GM12878 (cell line): ENCODE results near the gene TGM5. TPM values are rescaled to one million over a fixed set of nuclear protein-coding genes. Genes with fewer than 3 reads are reported as not detected.
A peak's percentile ranks its signal among the peaks of the same experiment; 100 is the strongest.

ENCODE experiments used
- ATAC-seq: fragments of 200-7000 bp; cut with Tn5 transposase; 3 replicates; pipeline ENCODE4 v1.9.1; 2020; ENCODE audit warnings: mild to moderate bottlenecking, moderate library complexity
- BruUV-seq: library from RNA; stranded (reverse); fragments of 400-500 nt; replicated peaks from 2 replicates; lab custom pipeline; 2021; lab: Mats Ljungman, UMichigan
- CTCF ChIA-PET: fragments of 300-600 bp; sonication (Branson Sonifier 250); formaldehyde crosslinking; extraction: SDS; loops from one replicate; lab custom pipeline; 2021; ENCODE audit warnings: inconsistent platforms; lab: Yijun Ruan, JAX
- POLR2A ChIA-PET: fragments of 350-600 bp; formaldehyde crosslinking; extraction: SDS; loops from one replicate; lab custom pipeline; 2021; ENCODE audit warnings: inconsistent platforms; lab: Charles Lee
- RAD21 ChIA-PET: fragments of 300-600 bp; sonication (Branson Sonifier 250); formaldehyde crosslinking; loops from one replicate; lab custom pipeline; 2023; ENCODE audit warnings: antibody characterized with exemption; ENCODE audit not compliant: unreplicated experiment; lab: Charles Lee
- SMC1A ChIA-PET: fragments of 300-600 bp; sonication (Branson Sonifier 250); formaldehyde crosslinking; loops from one replicate; lab custom pipeline; 2023; ENCODE audit not compliant: unreplicated experiment, uncharacterized antibody; lab: Charles Lee
- DNase-seq: peaks from one replicate; pipeline ENCODE4 v3.0.0-alpha.2; 2011; ENCODE audit warnings: low read depth, low spot score
- FAIRE-seq: peaks from 3 replicates; lab custom pipeline; 2011; peaks lifted over from hg19 to GRCh38; lab: Jason Lieb, UNC
- H2AFZ ChIP-seq: 2 replicates; pipeline ENCODE4 v1.6.0; 2011; ENCODE audit warnings: low read depth, low read length, control low read depth; ENCODE audit not compliant: control insufficient read depth
- H3K27ac ChIP-seq: 2 replicates; pipeline ENCODE4 v1.5.1; 2011; ENCODE audit warnings: control low read depth; ENCODE audit not compliant: control insufficient read depth, insufficient read depth
- H3K27me3 ChIP-seq, 2 experiments: replicated peaks in 1 of 2; 2 replicates each; pipeline versions ENCODE4 v1.6.0 to v1.6.1; 2011; ENCODE audit warnings: low read length in 1 of 2; ENCODE audit not compliant: control insufficient read depth in 2 of 2, insufficient read depth in 2 of 2
- H3K36me3 ChIP-seq, 2 experiments: 2 replicates each; pipeline ENCODE4 v1.5.1; 2011; ENCODE audit warnings: low read length in 1 of 2; ENCODE audit not compliant: control insufficient read depth in 2 of 2, insufficient read depth in 2 of 2
- H3K4me1 ChIP-seq: 2 replicates; pipeline ENCODE4 v1.6.1; 2011; ENCODE audit warnings: mild to moderate bottlenecking, low read length, moderate library complexity, mixed read lengths; ENCODE audit not compliant: control insufficient read depth, insufficient read depth
- H3K4me2 ChIP-seq: 2 replicates; pipeline ENCODE4 v1.6.0; 2011; ENCODE audit warnings: control low read depth; ENCODE audit not compliant: control insufficient read depth, insufficient read depth
- H3K4me3 ChIP-seq: fragments of 200-600 bp; sonication (generic); 2 replicates; pipeline ENCODE4 v1.5.1; 2016
- H3K79me2 ChIP-seq: 2 replicates; pipeline ENCODE4 v1.6.0; 2011; ENCODE audit warnings: low read length; ENCODE audit not compliant: control insufficient read depth, insufficient read depth
- H3K9ac ChIP-seq: 2 replicates; pipeline ENCODE4 v1.8.0; 2011; ENCODE audit warnings: low read length, control low read depth, mixed read lengths; ENCODE audit not compliant: control insufficient read depth, insufficient read depth
- H3K9me3 ChIP-seq: replicated peaks from 3 replicates; pipeline ENCODE4 v1.5.1; 2011; ENCODE audit warnings: mild to moderate bottlenecking, low read length; ENCODE audit not compliant: control insufficient read depth, insufficient read depth
- H4K20me1 ChIP-seq: 2 replicates; pipeline ENCODE4 v1.6.0; 2011; ENCODE audit not compliant: control insufficient read depth, insufficient read depth
- EED ChIP-seq: sonication (generic); IDR thresholded peaks from 2 replicates; pipeline ENCODE4 v1.6.1; 2016; ENCODE audit warnings: antibody characterized with exemption, low read depth
- ESRRA ChIP-seq: IDR thresholded peaks from 2 replicates; pipeline ENCODE4 v1.6.1; 2012; ENCODE audit warnings: mild to moderate bottlenecking, low read length, improper control_type of control experiment
- NKRF ChIP-seq: fragments of 450-650 bp; conservative IDR thresholded peaks from 2 replicates; pipeline ENCODE4 v1.6.1; 2017; ENCODE audit warnings: mild to moderate bottlenecking, moderate library complexity
- STAT1 ChIP-seq: fragments of 450-650 bp; conservative IDR thresholded peaks from 2 replicates; pipeline ENCODE4 v1.6.1; 2014; ENCODE audit warnings: antibody characterized with exemption, mild to moderate bottlenecking
- ZNF207 ChIP-seq: fragments of 450-650 bp; IDR thresholded peaks from 2 replicates; pipeline ENCODE4 v1.6.1; 2014; ENCODE audit warnings: antibody characterized with exemption, mild to moderate bottlenecking, borderline replicate concordance
- whole genome bisulfite sequencing: methylation state at CpG from one replicate; pipeline ENCODE4 v1.1.6; 2016; ENCODE audit warnings: low lambda C conversion rate; ENCODE audit not compliant: insufficient replicate concordance, insufficient coverage; ENCODE audit errors: missing lambda C conversion rate; 5-methylcytosine and 5-hydroxymethylcytosine counted together
- in situ Hi-C: fragments of 300-500 bp; cut with MboI; formaldehyde crosslinking; loops from 9 replicates; pipeline ENCODE4 v1.14.3; 2018; ENCODE audit warnings: mixed read lengths
- intact Hi-C: fragments of 100-400 bp; cut with micrococcal nuclease; formaldehyde crosslinking; loops from one replicate; pipeline ENCODE4 v1.14.2; 2022; ENCODE audit not compliant: unreplicated experiment
- polyA plus RNA-seq, 11 experiments: library from polyadenylated mRNA; depleted of rRNA in 4 of 11; unstranded in 6 of 11; stranded (reverse) in 5 of 11; fragments of >200 nt; fragmentation: Nextera tagmentation in 4 of 11; fragmentation: Illumina TruSeq in 1 of 11; extraction: Ambion mirVana in 4 of 11; extraction: Trizol in 1 of 11; gene quantifications; 1 replicate in 1 of 11; 2 replicates in 10 of 11; pipeline versions ENCODE4 v1.2.1 to v1.2.3, GENCODE V29; 2011 to 2016; ENCODE audit warnings: inconsistent platforms in 2 of 11, missing spikeins in 2 of 11, low read depth in 1 of 11
- total RNA-seq, 4 experiments: library from RNA; depleted of rRNA in 3 of 4; stranded (reverse); fragments of >200 nt in 3 of 4; fragmentation: Illumina TruSeq in 1 of 4; extraction: Trizol in 1 of 4; gene quantifications; 2 replicates each; pipeline versions ENCODE4 v1.2.1 to v1.2.3, GENCODE V29; 2013 to 2021

The TGM5 gene
- total and polyA plus RNA-seq, 10 of the 15 experiments (the other 5 are each of a cell fraction or from before 2014, with no cell fraction given) = 4.4 to 27.1 (median 5.6) TPM

- no peak for DNase-seq
- peaks cover 2 to 5% of the 10 kb centered on the region in 2 experiments; a peak in 3 of 4 replicates for H3K36me3 ChIP-seq
- H3K4me3 ChIP-seq = peak overlapping the region; percentile 100
- in situ Hi-C loops = no loop called here
- POLR2A ChIA-PET = interaction anchor here (0.6 kb wide), 2 partner anchors 10 to 44 kb away, joined by 3 read pairs; no protein-coding TSS in a partner anchor
- H2AFZ ChIP-seq = peak overlapping the region; percentile 68
- 0% methylated on average over 13 of the region's 13 CpGs for WGBS
- SMC1A ChIA-PET = interaction anchor here (0.6 to 2.3 kb wide), 5 partner anchors 18 to 316 kb away, joined by 3 to 12 read pairs (median 7); partner anchors contain the start of gene UBR1
- peak; percentile 53 for ATAC-seq
- peak overlapping the region; percentile 91 for H3K9ac ChIP-seq
- intact Hi-C loops = loop anchor here (2.0 to 5.0 kb wide), 2 partner anchors 39 to 54 kb away; partner anchors contain the start of gene TMEM62
- no peaks in the 10 kb centered on the region for H3K4me1 ChIP-seq
- H3K9me3 ChIP-seq = no peaks in the 10 kb centered on the region
- RAD21 ChIA-PET = interaction anchor here (1.1 to 2.2 kb wide), 4 partner anchors 14 to 100 kb away, joined by 3 to 15 read pairs (median 6); no protein-coding TSS in a partner anchor
- peak; percentile 54 for FAIRE-seq
- BruUV-seq = no TSS peak
- no peaks in the 10 kb centered on the region for H3K27me3 ChIP-seq
- H3K27ac ChIP-seq = peak overlapping the region; percentile 80
- H4K20me1 ChIP-seq = no peaks in the 10 kb centered on the region
- peak overlapping the region; percentile 86 for H3K4me2 ChIP-seq
- TF ChIP-seq STAT1 (no peak), EED (no peak), NKRF (0 out of 2 replicates have a peak, but pooled peaks have one; percentile 14), ESRRA (no peak), ZNF207 (0 out of 2 replicates have a peak, but pooled peaks have one; percentile 47)
- H3K79me2 ChIP-seq = peaks cover 15% of the 10 kb centered on the region
- CTCF ChIA-PET = interaction anchor here (0.7 to 5.0 kb wide), 11 partner anchors 8 to 448 kb away, joined by 3 to 37 read pairs (median 3); partner anchors contain the start of gene UBR1
These were observed 80.8 kb downstream of the TGM5 start for GRCh38 chr15:43186003-43186353.
